K562 (cell line): Measurements from ENCODE around the gene UBXN4. TPM values are rescaled to one million over a fixed set of nuclear protein-coding genes. Genes with fewer than 3 reads are reported as not detected.

Source experiments
- ATAC-seq: fragments of 200-7000 bp; cut with Tn5 transposase; 3 replicates; pipeline ENCODE4 v1.9.1; 2020; ENCODE audit warnings: moderate library complexity
- BruUV-seq: library from RNA; stranded (reverse); fragments of 400-500 nt; replicated peaks from 2 replicates; lab custom pipeline; 2021; lab: Mats Ljungman, UMichigan
- CTCF ChIA-PET: fragments of 300-600 bp; formaldehyde crosslinking; extraction: SDS; loops from one replicate; lab custom pipeline; 2021; ENCODE audit warnings: low intra/inter-chr PET ratio; lab: Yijun Ruan, JAX
- POLR2A ChIA-PET: fragments of 300-600, 350-650 bp; sonication (Branson Sonifier 250); formaldehyde crosslinking; extraction: SDS; loops from one replicate; lab custom pipeline; 2021; ENCODE audit warnings: antibody characterized with exemption, inconsistent platforms; lab: Yijun Ruan, JAX
- DNase-seq, 4 experiments: peaks; one replicate each; pipeline versions ENCODE4 v3.0.0 to v3.0.0-alpha.2; 2011 to 2018; ENCODE audit warnings: low spot score in 3 of 4, mixed read lengths in 3 of 4; ENCODE audit errors: extremely low read depth in 1 of 4
- FAIRE-seq: peaks from 2 replicates; lab custom pipeline; 2011; peaks lifted over from hg19 to GRCh38; lab: Jason Lieb, UNC
- H2AFZ ChIP-seq: 2 replicates; pipeline ENCODE4 v1.6.0; 2011; ENCODE audit warnings: low read depth, low read length, control low read depth, inconsistent platforms
- H3K27ac ChIP-seq: fragments of 200-600 bp; 3 replicates; pipeline ENCODE4 v1.8.0; 2011; ENCODE audit warnings: low read depth, mild to moderate bottlenecking, control low read depth, inconsistent platforms, low read length, moderate library complexity, mixed read lengths; ENCODE audit errors: extremely low read depth
- H3K27me3 ChIP-seq, 2 experiments: fragments of 300-600 bp in 1 of 2; 2 replicates in 1 of 2; 3 replicates in 1 of 2; pipeline versions ENCODE4 v1.6.0 to v1.8.0; 2011; ENCODE audit warnings: inconsistent platforms in 2 of 2, low read length in 2 of 2, mild to moderate bottlenecking in 1 of 2, mixed read lengths in 1 of 2, moderate library complexity in 1 of 2; ENCODE audit not compliant: control insufficient read depth in 2 of 2, insufficient read depth in 2 of 2
- H3K36me3 ChIP-seq: fragments of 300-600 bp; 3 replicates; pipeline ENCODE4 v1.8.0; 2011; ENCODE audit warnings: mild to moderate bottlenecking, low read length, inconsistent platforms; ENCODE audit not compliant: control insufficient read depth, insufficient read depth
- H3K4me1 ChIP-seq, 2 experiments: fragments of 200-600 bp in 1 of 2; replicated peaks in 1 of 2; 2 replicates in 1 of 2; 3 replicates in 1 of 2; pipeline versions ENCODE4 v1.5.1 to v1.8.0; 2011; ENCODE audit warnings: inconsistent platforms in 2 of 2, low read length in 2 of 2, mild to moderate bottlenecking in 1 of 2, mixed read lengths in 1 of 2, moderate library complexity in 1 of 2; ENCODE audit not compliant: control insufficient read depth in 2 of 2, insufficient read depth in 2 of 2
- H3K4me2 ChIP-seq: 2 replicates; pipeline ENCODE4 v1.6.1; 2011; ENCODE audit warnings: low read length, control low read depth, inconsistent platforms, mixed read lengths; ENCODE audit not compliant: insufficient read depth
- H3K4me3 ChIP-seq: fragments of 200-600 bp; sonication (generic), shearing (Covaris generic); 2 replicates; pipeline ENCODE4 v1.5.1; 2016; ENCODE audit warnings: control low read depth, inconsistent platforms
- H3K79me2 ChIP-seq: fragments of 200-600 bp; 3 replicates; pipeline ENCODE4 v1.8.0; 2011; ENCODE audit warnings: low read length, inconsistent platforms; ENCODE audit not compliant: control insufficient read depth, insufficient read depth
- H3K9ac ChIP-seq, 2 experiments: 2 replicates each; pipeline versions ENCODE4 v1.6.0 to v1.6.1; 2011; ENCODE audit warnings: low read depth in 2 of 2, low read length in 2 of 2, control low read depth in 1 of 2, inconsistent platforms in 1 of 2, mild to moderate bottlenecking in 1 of 2, mixed read lengths in 1 of 2; ENCODE audit not compliant: insufficient read depth in 1 of 2
- H3K9me1 ChIP-seq: one replicate; pipeline ENCODE4 v1.6.0; 2011; ENCODE audit warnings: inconsistent platforms, mild to moderate bottlenecking, low read length, moderate library complexity; ENCODE audit not compliant: control insufficient read depth, insufficient read depth
- H3K9me3 ChIP-seq: replicated peaks from 2 replicates; pipeline ENCODE4 v1.5.1; 2011; ENCODE audit warnings: low read depth, low read length, inconsistent platforms; ENCODE audit not compliant: control insufficient read depth, insufficient read depth
- H4K20me1 ChIP-seq: replicated peaks from 2 replicates; pipeline ENCODE4 v1.6.1; 2011; ENCODE audit warnings: low read length, inconsistent platforms, mixed read lengths; ENCODE audit not compliant: control insufficient read depth, insufficient read depth
- CBFA2T3 ChIP-seq: fragments of 450-650 bp; IDR thresholded peaks from 2 replicates; pipeline ENCODE4 v1.6.1; 2017
- CEBPB ChIP-seq: fragments of 450-650 bp; IDR thresholded peaks from 2 replicates; pipeline ENCODE4 v1.6.1; 2016; ENCODE audit warnings: missing genetic modification characterization, missing compliant biosample characterization
- CEBPG ChIP-seq, 3 experiments: fragments of 200-800 bp in 1 of 3; sonication (Bioruptor generic) in 1 of 3; sonication (generic) in 1 of 3; formaldehyde crosslinking in 1 of 3; IDR thresholded peaks in 2 of 3; conservative IDR thresholded peaks in 1 of 3; 2 replicates each; pipeline versions ENCODE4 v1.6.1 to v1.8.0; 2016 to 2022; ENCODE audit warnings: missing compliant biosample characterization in 2 of 3, missing genetic modification characterization in 2 of 3, mild to moderate bottlenecking in 1 of 3, missing genetic modification reagents in 1 of 3
- CTCF ChIP-seq, 3 experiments: IDR thresholded peaks in 2 of 3; conservative IDR thresholded peaks in 1 of 3; 2 replicates each; pipeline ENCODE4 v1.5.1; 2011 to 2012; ENCODE audit warnings: low read length in 3 of 3, mild to moderate bottlenecking in 3 of 3, control low read depth in 2 of 3, improper control_type of control experiment in 1 of 3, inconsistent platforms in 1 of 3, low read depth in 1 of 3, mixed read lengths in 1 of 3, moderate library complexity in 1 of 3; ENCODE audit not compliant: insufficient read depth in 2 of 3
- FOXP4 ChIP-seq: sonication (generic); formaldehyde crosslinking; IDR thresholded peaks from 2 replicates; pipeline ENCODE4 v1.8.0; 2022; ENCODE audit warnings: mild to moderate bottlenecking, missing genetic modification reagents, borderline replicate concordance
- MNT ChIP-seq, 2 experiments: fragments of 450-650 bp; conservative IDR thresholded peaks; 2 replicates each; pipeline ENCODE4 v1.6.1; 2017; ENCODE audit warnings: mild to moderate bottlenecking in 2 of 2, moderate library complexity in 2 of 2
- MTA2 ChIP-seq: fragments of 450-650 bp; IDR thresholded peaks from 2 replicates; pipeline ENCODE4 v1.6.1; 2016; ENCODE audit warnings: low read depth
- NR2C1 ChIP-seq, 2 experiments: fragments of 450-650 bp; IDR thresholded peaks; 2 replicates each; pipeline ENCODE4 v1.6.1; 2017; ENCODE audit warnings: mild to moderate bottlenecking in 2 of 2, antibody characterized with exemption in 1 of 2, inconsistent platforms in 1 of 2, missing compliant biosample characterization in 1 of 2, missing genetic modification characterization in 1 of 2
- PTRF ChIP-seq: fragments of 450-650 bp; IDR thresholded peaks from 2 replicates; pipeline ENCODE4 v1.6.1; 2016; ENCODE audit warnings: mild to moderate bottlenecking, missing genetic modification characterization, missing compliant biosample characterization
- TARDBP ChIP-seq: fragments of 450-650 bp; IDR thresholded peaks from 2 replicates; pipeline ENCODE4 v1.6.1; 2016
- ZFP36 ChIP-seq: fragments of 150-350 bp; IDR thresholded peaks from 2 replicates; pipeline ENCODE4 v1.6.1; 2018; ENCODE audit warnings: low read length, low read depth; ENCODE audit not compliant: partially characterized antibody
- ZNF175 ChIP-seq: fragments of 200-800 bp; sonication (Bioruptor generic); IDR thresholded peaks from 2 replicates; pipeline ENCODE4 v1.6.1; 2016; ENCODE audit warnings: low read depth, mild to moderate bottlenecking, missing genetic modification characterization, missing compliant biosample characterization
- ZNF785 ChIP-seq: fragments of 250-450 bp; sonication (Bioruptor Pico); IDR thresholded peaks from 2 replicates; pipeline ENCODE4 v1.4.0; 2020; ENCODE audit warnings: mild to moderate bottlenecking
- WGBS: fragments of 100-300 bp; shearing (Covaris generic); methylation state at CpG from one replicate; pipeline ENCODE4 v1.1.6; 2016; ENCODE audit warnings: low coverage, mixed read lengths; ENCODE audit not compliant: insufficient coverage; ENCODE audit errors: missing lambda C conversion rate; 5-methylcytosine and 5-hydroxymethylcytosine counted together
- in situ Hi-C: fragments of 300-500 bp; cut with MboI; formaldehyde crosslinking; loops from 4 replicates; pipeline ENCODE4 v1.15.0; 2018; ENCODE audit warnings: inconsistent platforms, mixed read lengths
- intact Hi-C: fragments of 100-400 bp; cut with micrococcal nuclease; formaldehyde crosslinking; loops from 2 replicates; pipeline ENCODE4 v1.14.2; 2022
- polyA plus RNA-seq, 8 experiments: library from polyadenylated mRNA; depleted of rRNA in 4 of 8; stranded (reverse) in 5 of 8; unstranded in 3 of 8; fragments of >200 nt; fragmentation: Nextera tagmentation in 2 of 8; fragmentation: Illumina TruSeq in 1 of 8; extraction: Ambion mirVana in 2 of 8; extraction: Trizol in 1 of 8; gene quantifications; 2 replicates each; pipeline versions ENCODE4 v1.2.1 to v1.2.3, GENCODE V29; 2011 to 2014; ENCODE audit warnings: inconsistent platforms in 1 of 8, missing spikeins in 1 of 8
- total RNA-seq, 7 experiments: library from RNA; depleted of rRNA in 6 of 7; stranded (reverse); fragments of >200 nt in 6 of 7; fragmentation: Illumina TruSeq in 2 of 7; extraction: Trizol in 2 of 7; gene quantifications; 2 replicates each; pipeline versions ENCODE4 v1.2.1 to v1.2.3, GENCODE V29; 2011 to 2021; ENCODE audit warnings: low replicate concordance in 1 of 7

Gene UBXN4
- total and polyA plus RNA-seq, 9 of the 15 experiments (the other 6 are each of a cell fraction or from before 2014, with no cell fraction given), result 30.4 to 127 (median 55.3) TPM

- no peak for TF ChIP-seq ZNF175 (CRISPR knock-in tag)
Observed at GRCh38 chr2:135783439-135783838, 41.8 kb downstream of the UBXN4 start (continued).

- H3K9me1 ChIP-seq, result no peaks in the 10 kb centered on the region
- no peaks in the 10 kb centered on the region for H4K20me1 ChIP-seq
- H3K27me3 ChIP-seq, result no peaks in the 10 kb centered on the region
- intact Hi-C loops, result no loop called here
- H3K4me1 ChIP-seq, result peaks cover 8 to 11% of the 10 kb centered on the region in 2 experiments; a peak in 3 of 5 replicates
- H2AFZ ChIP-seq, result no peak overlapping the region
- H3K36me3 ChIP-seq, result peaks cover 52% of the 10 kb centered on the region
- ATAC-seq (peak; percentile 64), FAIRE-seq (peak; percentile 63), DNase-seq (peak in 1 of 4 experiments; percentile 26)
- ChIA-PET CTCF (no interaction called here), POLR2A (interaction anchor here (0.7 to 1.3 kb wide), 3 partner anchors 13 to 42 kb away, joined by 3 to 5 read pairs (median 4); no protein-coding TSS in a partner anchor)
- H3K27ac ChIP-seq, result no peak overlapping the region
- no peak overlapping the region for H3K4me2 ChIP-seq
- no peak overlapping the region for H3K9ac ChIP-seq
- H3K79me2 ChIP-seq, result no peaks in the 10 kb centered on the region
- no peaks in the 10 kb centered on the region for H3K9me3 ChIP-seq
- TF ChIP-seq PTRF, result no peak
- no peak for TF ChIP-seq CBFA2T3
- TF ChIP-seq ZNF785, result no peak
- TF ChIP-seq CEBPG (CRISPR knock-in tag; IDR thresholded peaks at IDR 0.05), result 0 out of 2 replicates have a peak, but pooled peaks have one; percentile 25
- peak; percentile 47 to 65; a peak in 2 of 4 replicates for TF ChIP-seq CEBPG (tag; conservative IDR thresholded peaks at IDR 0.05 in 1 of 2, IDR thresholded peaks at IDR 0.05 in 1 of 2)
- no peak for TF ChIP-seq ZFP36
- no peak for TF ChIP-seq MNT (conservative IDR thresholded peaks at IDR 0.05)
- TF ChIP-seq CTCF (IDR thresholded peaks at IDR 0.05 in 2 of 3, conservative IDR thresholded peaks at IDR 0.05 in 1 of 3; ENCODE audit: insufficient read depth in 2 of 3, low read depth in 1 of 3, low read length in 3 of 3), result 0 out of 6 replicates have a peak, but pooled peaks have one; percentile 5 to 19 (median 5)
- TF ChIP-seq MTA2, result no peak
- TF ChIP-seq NR2C1 (IDR thresholded peaks at IDR 0.05), result no peak
- no peak for TF ChIP-seq NR2C1 (tag; IDR thresholded peaks at IDR 0.05)
- no peak for TF ChIP-seq TARDBP
- peak; percentile 78 for TF ChIP-seq CEBPB (tag)
- no peak for TF ChIP-seq FOXP4 (CRISPR knock-in tag)
- WGBS, result 97% methylated on average over 2 of the region's 2 CpGs
- H3K4me3 ChIP-seq, result no peak overlapping the region
- in situ Hi-C loops, result no loop called here
- no TSS peak for BruUV-seq
Observed at GRCh38 chr2:135785032-135785431, 43.4 kb downstream of the UBXN4 start.
